ENCODE results near the gene CHCHD5.
"Not testable (repeated sequence)": the region's sequence is repeated elsewhere in the genome, so short reads cannot be mapped to it uniquely, and the experiment has no call there.

Gene CHCHD5

GRCh38 chr2:112584134-112584890, at the start of gene CHCHD5:
CHCHD5 (plus strand) TSS chr2:112584609; CDS start chr2:112584648, 39 bp downstream.
- DNase-seq = peak; percentile 95

- no peak for DNase-seq
Observed at GRCh38 chr2:112534826-112535225, 49.6 kb upstream of the CHCHD5 start.

GRCh38 chr2:112536665-112537064, 47.7 kb upstream of the CHCHD5 start:
- not testable (repeated sequence) for DNase-seq

GRCh38 chr2:112539306-112539705, 45.1 kb upstream of the CHCHD5 start:
- DNase-seq = no peak

GRCh38 chr2:112540906-112541305, 43.5 kb upstream of the CHCHD5 start:
- DNase-seq = no peak

GRCh38 chr2:112541315-112542122, 42.9 kb upstream of the CHCHD5 start:
- DNase-seq = no peak

- DNase-seq = peak; percentile 95
Observed at GRCh38 chr2:112542123-112542983, 42.1 kb upstream of the CHCHD5 start, which contains the start of gene POLR1B. POLR1B (plus strand) TSS chr2:112542465; CDS start chr2:112542495, 30 bp downstream.

- DNase-seq = no peak
Observed at GRCh38 chr2:112542984-112543661, 41.3 kb upstream of the CHCHD5 start.

GRCh38 chr2:112547333-112547732, 37.1 kb upstream of the CHCHD5 start:
- DNase-seq = no peak

GRCh38 chr2:112548980-112549379, 35.4 kb upstream of the CHCHD5 start:
- DNase-seq = no peak

- DNase-seq = no peak
Observed at GRCh38 chr2:112566104-112566503, 18.3 kb upstream of the CHCHD5 start.

GRCh38 chr2:112566508-112566907, 17.9 kb upstream of the CHCHD5 start:
- DNase-seq = not testable (repeated sequence)

- DNase-seq = no peak
Observed at GRCh38 chr2:112572005-112572404, 12.4 kb upstream of the CHCHD5 start.

GRCh38 chr2:112577756-112578155, 6.7 kb upstream of the CHCHD5 start:
- no peak for DNase-seq

- no peak for DNase-seq
Observed at GRCh38 chr2:112579241-112579640, 5.2 kb upstream of the CHCHD5 start.

- DNase-seq = no peak
Observed at GRCh38 chr2:112580084-112580483, 4.3 kb upstream of the CHCHD5 start.

- DNase-seq = peak; percentile 32
Observed at GRCh38 chr2:112582314-112582746, 2.1 kb upstream of the CHCHD5 start.

- no peak for DNase-seq
Observed at GRCh38 chr2:112583497-112584133, 794 bp upstream of the CHCHD5 start.

- no peak for DNase-seq
Observed at GRCh38 chr2:112584891-112585250, 462 bp downstream of the CHCHD5 start.

GRCh38 chr2:112585400-112585799, 991 bp downstream of the CHCHD5 start:
- DNase-seq = no peak

GRCh38 chr2:112585873-112586464, 1.6 kb downstream of the CHCHD5 start:
- DNase-seq = no peak
